Measurements from ENCODE around the gene MVB12B.

Gene MVB12B

GRCh38 chr9:126551812-126552211, 225.2 kb downstream of the MVB12B start:
- TF ChIP-seq FOXP2 (optimal IDR thresholded peaks at IDR 0.05; ENCODE audit: borderline replicate concordance, extremely low read depth, extremely low read length, insufficient read depth), result no peak
- TF ChIP-seq POLR2AphosphoS5 (IDR thresholded peaks at IDR 0.05; ENCODE audit: low read depth, low read length), result no peak
- TF ChIP-seq SIN3A (IDR thresholded peaks at IDR 0.05; ENCODE audit: borderline replicate concordance, insufficient read depth, low read length), result no peak
- TF ChIP-seq TAF1 (IDR thresholded peaks at IDR 0.05; ENCODE audit: borderline replicate concordance, insufficient read depth, low read length), result no peak
- TF ChIP-seq REST (IDR thresholded peaks at IDR 0.05; ENCODE audit: insufficient read depth in 1 of 2, low read depth in 2 of 2, low read length in 2 of 2), result no peak

DNA sequence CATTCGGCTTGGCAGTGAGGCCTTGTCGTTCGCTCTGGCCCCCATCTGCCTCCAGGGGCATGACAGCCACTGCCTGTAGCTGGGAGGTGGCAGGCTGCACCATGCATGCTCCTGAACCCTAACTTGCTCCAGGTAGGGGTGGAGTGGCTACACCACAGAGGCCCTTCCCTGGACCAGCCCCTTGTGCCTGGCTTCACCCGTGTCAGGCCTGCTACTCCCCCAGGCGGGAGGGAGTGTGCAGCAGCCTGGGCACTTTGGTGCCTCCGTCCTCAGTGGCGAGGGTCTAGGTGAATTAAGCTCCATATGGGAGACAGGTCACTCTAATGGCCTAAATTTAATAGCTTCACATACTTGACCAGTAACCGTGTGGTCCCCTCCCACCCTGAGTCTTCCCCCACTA, 227.7 kb downstream of the MVB12B start:
- no peak for TF ChIP-seq TAF1 (IDR thresholded peaks at IDR 0.05; ENCODE audit: borderline replicate concordance, insufficient read depth, low read length)
- no peak for TF ChIP-seq FOXP2 (optimal IDR thresholded peaks at IDR 0.05; ENCODE audit: borderline replicate concordance, extremely low read depth, extremely low read length, insufficient read depth)
- no peak for TF ChIP-seq SIN3A (IDR thresholded peaks at IDR 0.05; ENCODE audit: borderline replicate concordance, insufficient read depth, low read length)
- TF ChIP-seq POLR2AphosphoS5 (IDR thresholded peaks at IDR 0.05; ENCODE audit: low read depth, low read length), result no peak
- TF ChIP-seq REST (IDR thresholded peaks at IDR 0.05; ENCODE audit: insufficient read depth in 1 of 2, low read depth in 2 of 2, low read length in 2 of 2), result no peak

Data from PFSK-1 (cell line).